PC-9 (cell line): ENCODE measurements around the gene LMCD1. TPM values are rescaled to one million over a fixed set of nuclear protein-coding genes. Genes with fewer than 3 reads are reported as not detected.

Source experiments
- BruUV-seq: library from RNA; stranded (reverse); fragments of 400-500 nt; replicated peaks from 2 replicates; lab custom pipeline; 2021; lab: Mats Ljungman, UMichigan
- CTCF ChIA-PET: fragments of 300-600 bp; sonication (Branson Sonifier 250); formaldehyde crosslinking; loops from one replicate; lab custom pipeline; 2022; ENCODE audit warnings: antibody characterized with exemption; lab: Charles Lee
- POLR2A ChIA-PET: fragments of 300-600 bp; sonication (Branson Sonifier 250); formaldehyde crosslinking; loops from one replicate; lab custom pipeline; 2022; ENCODE audit warnings: antibody characterized with exemption; ENCODE audit not compliant: unreplicated experiment; lab: Charles Lee
- DNase-seq, 2 experiments: peaks; one replicate each; pipeline versions ENCODE4 v3.0.0 to v3.0.0-alpha.2; 2015 to 2022; ENCODE audit warnings: mixed read lengths in 1 of 2
- H2AFZ ChIP-seq: fragments of 200-600 bp; sonication (generic); 2 replicates; pipeline ENCODE4 v1.8.1; 2017; ENCODE audit warnings: antibody characterized with exemption
- H3F3A ChIP-seq: fragments of 200-600 bp; sonication (generic); 2 replicates; pipeline ENCODE4 v1.8.1; 2017; ENCODE audit warnings: antibody characterized with exemption, mild to moderate bottlenecking, low read depth; ENCODE audit not compliant: insufficient read depth
- H3K27ac ChIP-seq: fragments of 200-600 bp; sonication (generic); 2 replicates; pipeline ENCODE4 v1.6.1; 2016; ENCODE audit warnings: mixed run types
- H3K27me3 ChIP-seq: fragments of 200-600 bp; sonication (generic); 2 replicates; pipeline ENCODE4 v1.6.1; 2016; ENCODE audit warnings: low read depth, mixed run types; ENCODE audit not compliant: insufficient read depth
- H3K36me3 ChIP-seq: fragments of 200-600 bp; sonication (generic); 2 replicates; pipeline ENCODE4 v1.6.1; 2016; ENCODE audit warnings: low read depth, mixed run types
- H3K4me1 ChIP-seq: fragments of 200-600 bp; sonication (generic); replicated peaks from 2 replicates; pipeline ENCODE4 v1.6.1; 2016; ENCODE audit warnings: mixed run types; ENCODE audit not compliant: insufficient read depth
- H3K4me2 ChIP-seq: fragments of 200-600 bp; sonication (generic); 2 replicates; pipeline ENCODE4 v1.6.1; 2017; ENCODE audit warnings: mixed run types
- H3K4me3 ChIP-seq: fragments of 200-600 bp; sonication (generic); 2 replicates; pipeline ENCODE4 v1.6.1; 2016; ENCODE audit warnings: mixed run types
- H3K79me2 ChIP-seq: fragments of 200-600 bp; sonication (generic); 2 replicates; pipeline ENCODE4 v1.6.1; 2017; ENCODE audit warnings: low read depth, mixed run types
- H3K9me2 ChIP-seq: fragments of 200-600 bp; sonication (generic); 2 replicates; pipeline ENCODE4 v1.8.1; 2017; ENCODE audit warnings: mild to moderate bottlenecking; ENCODE audit not compliant: insufficient read depth
- H3K9me3 ChIP-seq: fragments of 200-600 bp; sonication (generic); 2 replicates; pipeline ENCODE4 v1.8.1; 2016; ENCODE audit warnings: low read depth; ENCODE audit not compliant: insufficient read depth
- H4K20me1 ChIP-seq: fragments of 200-600 bp; sonication (generic); 2 replicates; pipeline ENCODE4 v1.8.1; 2017; ENCODE audit not compliant: insufficient read depth
- EZH2 ChIP-seq: fragments of 200-600 bp; sonication (generic); IDR thresholded peaks from 2 replicates; pipeline ENCODE4 v1.8.0; 2017; ENCODE audit warnings: antibody characterized with exemption, low read depth
- intact Hi-C: fragments of 100-400 bp; cut with micrococcal nuclease; formaldehyde crosslinking; loops from one replicate; pipeline ENCODE4 v1.10.0; 2022; ENCODE audit not compliant: unreplicated experiment
- total RNA-seq: library from RNA; stranded (reverse); gene quantifications from 2 replicates; pipeline ENCODE4 v1.2.3, GENCODE V29; 2021
- TF ChIP-seq, protein P1 (sequence below): fragments of 200-600 bp; sonication (generic); conservative IDR thresholded peaks from 2 replicates; pipeline ENCODE4 v1.6.1; 2017; ENCODE audit warnings: mixed run types, antibody characterized with exemption, mild to moderate bottlenecking, moderate library complexity

LMCD1 gene
- total RNA-seq, 1 experiment from 2014 or later = 10.3 TPM

DNA sequence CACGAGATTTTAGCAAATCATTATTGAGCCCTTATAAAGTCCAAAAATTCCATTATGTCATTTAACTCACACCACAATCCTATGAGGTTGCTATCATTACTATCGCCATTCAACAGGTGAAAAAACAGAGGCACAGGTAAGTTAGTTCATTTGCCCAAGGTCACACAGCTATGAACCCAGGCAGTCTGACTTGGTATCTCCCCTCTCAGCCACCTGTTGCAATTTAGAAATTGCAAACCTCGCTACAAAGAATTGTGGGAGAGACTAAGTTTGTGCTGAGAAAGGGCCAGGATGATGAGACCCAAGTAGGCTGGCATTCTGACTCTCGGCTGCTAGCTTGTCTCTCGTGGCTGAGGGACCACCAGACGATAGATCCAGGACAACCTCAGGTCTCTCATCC lies 57.7 kb downstream of the LMCD1 start:
- Histone ChIP-seq H2AFZ (no peak overlapping the region), H3K36me3 (no peaks in the 10 kb centered on the region), H3K27ac (no peak overlapping the region), H3K4me1 (peaks cover 2% of the 10 kb centered on the region; the same call in 1 of the 2 replicates), H3F3A (no peaks in the 10 kb centered on the region), H3K9me3 (no peaks in the 10 kb centered on the region), H3K79me2 (no peaks in the 10 kb centered on the region), H3K27me3 (no peaks in the 10 kb centered on the region), H4K20me1 (no peaks in the 10 kb centered on the region), H3K9me2 (no peaks in the 10 kb centered on the region), H3K4me2 (no peak overlapping the region), H3K4me3 (no peak overlapping the region)
- POLR2A ChIA-PET = interaction anchor here (0.6 kb wide), 1 partner anchor 670 kb away, joined by 5 read pairs; no protein-coding TSS in a partner anchor
- CTCF ChIA-PET = no interaction called here
- no peak for DNase-seq
- TF ChIP-seq, protein P1, sequence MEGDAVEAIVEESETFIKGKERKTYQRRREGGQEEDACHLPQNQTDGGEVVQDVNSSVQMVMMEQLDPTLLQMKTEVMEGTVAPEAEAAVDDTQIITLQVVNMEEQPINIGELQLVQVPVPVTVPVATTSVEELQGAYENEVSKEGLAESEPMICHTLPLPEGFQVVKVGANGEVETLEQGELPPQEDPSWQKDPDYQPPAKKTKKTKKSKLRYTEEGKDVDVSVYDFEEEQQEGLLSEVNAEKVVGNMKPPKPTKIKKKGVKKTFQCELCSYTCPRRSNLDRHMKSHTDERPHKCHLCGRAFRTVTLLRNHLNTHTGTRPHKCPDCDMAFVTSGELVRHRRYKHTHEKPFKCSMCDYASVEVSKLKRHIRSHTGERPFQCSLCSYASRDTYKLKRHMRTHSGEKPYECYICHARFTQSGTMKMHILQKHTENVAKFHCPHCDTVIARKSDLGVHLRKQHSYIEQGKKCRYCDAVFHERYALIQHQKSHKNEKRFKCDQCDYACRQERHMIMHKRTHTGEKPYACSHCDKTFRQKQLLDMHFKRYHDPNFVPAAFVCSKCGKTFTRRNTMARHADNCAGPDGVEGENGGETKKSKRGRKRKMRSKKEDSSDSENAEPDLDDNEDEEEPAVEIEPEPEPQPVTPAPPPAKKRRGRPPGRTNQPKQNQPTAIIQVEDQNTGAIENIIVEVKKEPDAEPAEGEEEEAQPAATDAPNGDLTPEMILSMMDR = no peak
- TF ChIP-seq EZH2 = no peak
- no TSS peak for BruUV-seq
- intact Hi-C loops = no loop called here

DNA sequence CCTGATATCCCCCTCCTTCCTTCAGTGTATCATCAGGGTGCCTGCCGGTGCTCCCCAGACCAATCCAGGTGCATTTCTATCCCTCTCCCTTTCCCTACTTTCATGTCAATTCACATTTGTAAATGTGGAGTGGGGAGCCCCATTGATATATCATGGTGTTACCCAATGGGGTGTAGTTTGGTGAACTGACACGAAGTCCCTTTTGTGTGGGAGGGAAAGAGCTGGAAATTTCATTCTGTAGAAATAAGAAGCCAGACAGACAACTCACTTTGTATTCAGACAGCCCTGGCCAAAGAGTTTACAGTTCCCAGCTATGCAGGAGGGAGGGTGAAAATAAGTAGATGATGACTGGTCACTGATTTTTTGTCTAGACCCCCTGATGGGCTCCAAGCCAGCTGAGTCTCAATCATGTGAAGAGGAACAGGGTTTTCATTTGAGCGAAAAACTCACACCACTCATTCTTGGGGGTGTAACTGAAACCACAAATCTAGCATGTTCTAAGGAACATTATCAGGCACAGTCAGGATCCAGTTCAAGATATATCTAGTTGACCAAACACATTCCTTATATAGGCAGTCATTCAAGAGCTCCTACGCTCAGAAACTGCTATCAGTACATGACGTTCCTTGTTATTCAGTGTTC lies 58.9 kb downstream of the LMCD1 start:
- Histone ChIP-seq H3K4me1 (peaks cover 8% of the 10 kb centered on the region; the same call in 1 of the 2 replicates), H3K79me2 (no peaks in the 10 kb centered on the region), H3K36me3 (no peaks in the 10 kb centered on the region), H3K4me3 (no peak overlapping the region), H4K20me1 (no peaks in the 10 kb centered on the region), H3K27me3 (no peaks in the 10 kb centered on the region), H3K4me2 (no peak overlapping the region), H3K27ac (no peak overlapping the region), H3K9me2 (no peaks in the 10 kb centered on the region), H2AFZ (no peak overlapping the region), H3K9me3 (no peaks in the 10 kb centered on the region), H3F3A (no peaks in the 10 kb centered on the region)
- CTCF ChIA-PET = no interaction called here
- POLR2A ChIA-PET = no interaction called here
- BruUV-seq = no TSS peak
- DNase-seq = no peak
- intact Hi-C loops = no loop called here
- TF ChIP-seq, protein P1 = no peak
- TF ChIP-seq EZH2 = no peak

DNA sequence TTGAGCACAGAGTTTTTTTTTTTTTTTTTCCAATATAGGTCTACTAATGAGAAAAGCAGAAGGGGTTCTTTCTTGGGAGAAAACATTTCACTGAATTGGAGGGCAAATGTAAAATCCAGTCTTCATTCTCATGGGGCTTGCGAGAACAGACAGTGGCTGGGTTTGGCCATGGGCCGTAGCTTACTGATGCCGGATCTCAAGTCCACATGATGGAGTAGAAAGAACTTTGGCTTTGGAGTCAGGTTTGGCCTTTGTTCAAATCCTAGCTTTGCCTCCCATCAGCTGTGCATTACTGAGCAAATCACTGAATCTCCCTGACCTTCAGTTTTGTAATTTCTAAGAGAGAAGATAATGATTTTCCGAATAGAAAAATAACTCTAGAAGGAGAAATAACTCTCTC lies 59.7 kb downstream of the LMCD1 start:
- ChIA-PET CTCF (no interaction called here), POLR2A (no interaction called here)
- Histone ChIP-seq H3K9me2 (no peaks in the 10 kb centered on the region), H4K20me1 (no peaks in the 10 kb centered on the region), H3F3A (no peaks in the 10 kb centered on the region), H3K79me2 (no peaks in the 10 kb centered on the region), H3K4me1 (peaks cover 8% of the 10 kb centered on the region; the same call in 1 of the 2 replicates), H3K4me2 (no peak overlapping the region), H3K4me3 (no peak overlapping the region), H3K36me3 (no peaks in the 10 kb centered on the region), H3K27me3 (no peaks in the 10 kb centered on the region), H3K27ac (no peak overlapping the region), H2AFZ (no peak overlapping the region), H3K9me3 (no peaks in the 10 kb centered on the region)
- intact Hi-C loops = no loop called here
- BruUV-seq = no TSS peak
- DNase-seq = no peak
- no peak for TF ChIP-seq EZH2
- TF ChIP-seq, protein P1 = no peak
